Gastrocnemius medialis (tissue), 4 donors: Measurements from ENCODE around the gene PKP1.

Source experiments
- CTCF ChIP-seq, 5 experiments: fragments of 450-650 bp in 3 of 5; fragments of 200-600 bp in 2 of 5; sonication (generic) in 2 of 5; IDR thresholded peaks in 4 of 5; conservative IDR thresholded peaks in 1 of 5; 1 replicate in 4 of 5; 2 replicates in 1 of 5; pipeline ENCODE4 v1.5.1; 2016 to 2019; ENCODE audit warnings: antibody characterized with exemption in 5 of 5, mild to moderate bottlenecking in 3 of 5, moderate library complexity in 3 of 5
- POLR2A ChIP-seq, 2 donors: fragments of 450-650 bp; IDR thresholded peaks; one replicate each; pipeline ENCODE4 v1.6.1; 2017; ENCODE audit warnings: antibody characterized with exemption in 2 of 2, mild to moderate bottlenecking in 2 of 2, moderate library complexity in 2 of 2

GRCh38 chr1:201296352-201296751 is 13.0 kb downstream of the PKP1 start:
- TF ChIP-seq CTCF (IDR thresholded peaks at IDR 0.05 in 4 of 5, conservative IDR thresholded peaks at IDR 0.05 in 1 of 5) (no peak), POLR2A (IDR thresholded peaks at IDR 0.05) (no peak)
